Stimulated activated CD8-positive, alpha-beta memory T cell treated with anti-CD3 and anti-CD28 coated beads, Interleukin-7, amount 100 ng/mL, for 1 hour (primary cell): ENCODE results near the gene GORAB.

ENCODE experiments used
- DNase-seq, 2 donors: peaks; one replicate each; pipeline ENCODE4 v3.0.0-alpha.2; 2020; ENCODE audit warnings: low read depth in 2 of 2

Gene GORAB

DNA sequence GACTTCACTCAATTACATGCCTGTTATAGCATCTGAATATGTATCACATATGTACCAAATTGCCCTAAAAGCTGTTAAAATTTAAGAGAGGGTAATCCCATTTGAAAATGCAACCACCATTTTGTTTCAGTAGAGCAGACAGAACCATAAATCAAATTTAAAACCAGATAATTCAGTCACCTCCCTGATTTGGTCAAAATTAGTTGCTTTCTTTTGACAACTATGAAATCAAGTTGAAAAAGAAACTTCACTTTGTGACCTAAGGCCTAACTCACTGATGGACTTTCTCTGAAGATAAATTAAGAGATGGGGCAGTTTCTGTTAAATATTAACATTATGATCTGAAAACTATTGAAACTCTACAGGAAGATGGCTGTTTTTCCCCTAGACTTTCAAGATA is 6.7 kb downstream of the GORAB start:
- DNase-seq: no peak

DNA sequence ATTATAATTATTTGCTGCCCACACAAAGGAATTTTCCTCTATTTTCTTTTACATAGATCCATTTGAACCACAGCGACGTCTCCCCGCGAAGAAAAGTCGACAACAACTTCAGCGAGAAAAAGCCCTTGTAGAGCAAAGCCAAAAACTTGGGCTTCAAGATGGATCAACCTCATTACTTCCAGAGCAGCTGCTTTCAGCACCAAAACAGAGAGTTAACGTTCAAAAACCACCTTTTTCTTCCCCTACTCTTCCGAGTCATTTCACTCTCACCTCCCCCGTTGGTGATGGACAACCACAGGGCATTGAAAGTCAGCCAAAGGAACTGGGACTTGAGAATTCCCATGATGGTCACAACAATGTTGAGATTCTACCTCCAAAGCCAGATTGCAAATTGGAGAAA is 7.2 kb downstream of the GORAB start:
- no peak for DNase-seq

DNA sequence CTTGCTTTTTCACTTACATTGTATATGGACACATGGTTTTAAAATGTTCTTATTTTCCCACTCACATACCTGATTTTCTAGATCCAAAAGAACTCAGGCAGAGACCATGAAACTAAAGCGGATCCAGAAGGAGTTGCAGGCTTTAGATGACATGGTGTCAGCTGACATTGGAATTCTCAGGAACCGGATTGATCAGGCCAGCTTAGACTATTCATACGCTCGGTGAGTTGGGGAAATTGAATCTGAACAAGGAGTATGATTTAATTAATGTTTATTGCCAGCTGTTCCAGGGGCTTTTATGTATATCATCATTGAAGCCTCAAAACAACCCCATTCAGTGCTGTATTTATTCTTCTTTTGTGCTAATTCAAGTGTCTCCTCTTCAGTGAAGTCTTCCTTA is 12.7 kb downstream of the GORAB start:
- no peak for DNase-seq

DNA sequence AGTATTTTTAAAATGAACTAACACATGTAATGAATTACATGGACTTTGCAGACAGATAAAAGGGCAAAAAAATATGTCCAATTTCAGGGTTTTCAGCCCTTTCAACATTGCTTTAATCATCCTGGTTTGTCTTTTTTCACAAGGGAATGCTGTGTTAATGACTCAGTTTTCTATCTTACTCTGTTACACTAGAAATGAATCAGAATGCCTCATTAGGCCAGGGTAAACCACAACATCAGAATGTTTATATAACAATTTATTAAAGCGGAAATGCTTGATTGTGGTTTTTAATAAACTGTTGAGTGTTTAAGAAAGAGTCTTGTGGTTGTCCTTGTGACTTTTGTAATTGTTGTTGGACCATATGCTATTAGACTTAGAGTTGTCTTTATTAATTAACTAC is 13.5 kb downstream of the GORAB start:
- no peak for DNase-seq

DNA sequence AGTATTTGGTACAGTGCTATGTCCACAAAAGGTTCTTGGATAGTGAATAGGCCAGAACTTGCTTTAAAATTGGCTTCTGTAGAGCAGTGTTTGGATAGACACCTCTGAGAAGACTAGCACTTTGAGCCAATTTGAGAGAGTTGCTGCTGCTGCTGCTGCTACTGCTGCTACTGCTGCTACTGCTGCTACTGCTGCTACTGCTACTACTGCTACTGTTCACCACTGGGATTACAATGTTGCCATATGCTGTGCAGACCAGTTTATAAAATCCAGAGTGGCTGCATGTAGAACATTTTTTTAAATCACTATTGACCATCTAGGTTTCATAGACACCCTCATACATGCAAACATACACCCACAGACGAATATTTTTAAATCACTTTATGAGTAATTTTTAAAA is 15.3 kb downstream of the GORAB start:
- no peak for DNase-seq

DNA sequence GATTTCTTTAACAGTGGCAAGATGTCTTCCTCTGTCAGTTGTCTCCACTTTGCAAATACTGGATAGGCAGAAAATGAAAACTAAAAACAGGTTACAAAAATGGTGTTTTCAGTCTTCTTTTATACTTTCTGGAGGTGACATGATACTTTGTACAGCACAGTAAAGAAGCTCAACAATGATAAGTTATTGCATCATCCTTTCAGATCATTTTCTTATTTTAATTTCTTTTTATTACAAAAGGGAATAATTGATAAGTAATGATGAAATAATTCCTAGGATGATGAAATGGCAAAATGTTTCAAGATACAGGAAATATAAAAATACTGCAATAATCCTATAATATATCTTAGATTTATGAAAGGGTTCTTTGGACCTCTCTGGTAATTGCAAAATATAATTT is 16.5 kb downstream of the GORAB start:
- DNase-seq: no peak

DNA sequence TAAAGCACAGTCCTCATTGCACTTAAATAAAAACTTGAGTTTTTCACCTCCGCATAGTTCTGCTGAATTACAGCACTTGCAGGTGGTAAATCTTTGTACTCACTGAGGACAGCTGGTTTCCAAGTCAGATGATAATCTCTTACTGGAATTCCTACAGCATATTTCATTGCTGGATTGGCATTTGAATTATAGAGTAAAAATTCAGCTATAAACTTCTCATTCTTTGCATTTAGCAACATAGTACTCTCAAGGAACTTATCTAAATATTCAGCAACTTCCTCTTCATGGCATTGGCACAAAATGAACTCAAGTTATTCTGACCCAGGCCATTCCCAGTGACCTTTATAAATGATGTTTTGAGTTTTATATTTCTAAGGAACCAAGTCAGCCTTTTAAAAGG is 23.4 kb downstream of the GORAB start:
- no peak for DNase-seq

DNA sequence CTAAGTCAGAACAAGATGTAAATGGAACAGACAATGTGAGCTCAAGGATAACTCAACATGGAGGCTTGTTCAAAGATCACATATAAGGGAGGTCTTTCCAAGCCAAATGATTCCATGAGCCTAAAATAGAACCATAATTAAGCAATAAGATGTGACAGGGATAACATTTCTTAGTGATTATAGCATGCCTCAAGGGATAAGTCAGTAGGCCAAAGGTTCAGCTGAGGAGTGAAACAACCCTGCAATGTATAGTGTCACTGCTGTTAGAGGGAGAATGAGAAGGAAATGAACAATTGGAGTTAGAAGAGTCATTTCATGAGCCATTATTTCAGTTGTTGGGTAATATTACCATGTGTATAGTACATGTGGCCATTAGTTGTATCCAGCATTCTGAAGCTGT is 25.0 kb downstream of the GORAB start:
- no peak for DNase-seq

DNA sequence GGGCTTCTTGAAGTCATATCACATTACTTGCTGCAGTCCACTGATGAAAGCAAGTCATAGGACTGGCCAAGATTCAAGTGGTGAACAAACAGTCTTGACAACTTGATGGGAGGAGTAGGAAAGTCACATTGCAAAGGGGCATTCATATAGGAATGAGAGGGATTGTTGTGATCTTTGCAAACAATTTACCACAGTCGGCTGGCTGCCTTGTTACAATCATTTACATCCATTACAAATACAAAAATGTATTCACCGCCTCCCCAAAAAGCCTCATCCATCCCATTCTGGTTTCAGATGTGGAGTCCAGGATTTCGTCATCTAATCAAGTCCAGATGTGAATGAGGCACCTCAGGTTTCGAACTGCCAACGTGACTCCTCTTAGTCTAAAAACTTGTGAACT is 26.8 kb downstream of the GORAB start:
- DNase-seq: no peak

DNA sequence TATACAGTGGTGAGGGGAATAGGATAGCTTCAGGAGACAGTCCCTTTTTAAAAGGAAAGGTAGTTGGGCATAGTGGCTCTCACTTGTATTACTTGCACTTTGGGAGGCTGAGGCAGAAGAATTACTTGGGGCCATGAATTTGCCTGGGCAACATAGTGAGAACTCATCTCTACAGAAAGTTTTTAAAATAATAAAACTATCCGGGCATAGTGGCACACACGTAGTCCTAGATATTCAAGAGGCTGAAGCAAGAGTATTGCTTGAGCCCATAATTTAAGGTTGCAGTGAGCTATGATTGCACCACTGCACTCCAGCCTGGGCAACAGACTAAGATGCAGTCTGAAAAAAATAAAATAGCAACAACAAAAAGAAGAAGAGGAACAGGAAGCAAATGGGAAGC is 27.2 kb downstream of the GORAB start:
- no peak for DNase-seq

DNA sequence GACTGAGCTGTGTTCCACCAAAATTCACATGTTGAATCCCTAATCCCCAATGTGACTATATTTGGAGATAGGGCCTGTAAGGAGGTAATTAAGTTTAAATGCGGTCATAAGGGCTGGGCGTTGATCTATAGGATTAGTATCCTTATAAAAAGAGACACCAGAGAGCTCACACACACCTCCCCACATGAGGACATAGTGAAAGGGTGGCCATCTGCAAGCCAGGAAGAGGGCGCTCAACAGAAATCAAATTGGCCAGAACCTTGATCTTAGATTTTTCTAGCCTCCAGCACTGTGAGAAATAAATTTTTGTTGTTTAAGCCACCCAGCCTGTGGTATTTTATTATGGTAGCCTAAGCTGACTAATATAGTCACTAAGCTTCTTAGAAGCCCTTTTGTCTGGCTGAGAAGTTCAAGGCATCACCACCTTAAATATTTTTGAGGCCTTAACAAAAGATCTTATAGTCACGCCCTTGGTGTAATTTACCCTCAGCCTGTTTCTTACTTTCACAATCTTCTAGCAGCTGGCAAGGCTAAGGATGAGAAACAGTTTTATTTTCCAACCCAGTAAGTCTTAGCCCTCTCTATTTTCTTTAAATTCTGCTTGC is 28.8 kb downstream of the GORAB start:
- DNase-seq: no peak

DNA sequence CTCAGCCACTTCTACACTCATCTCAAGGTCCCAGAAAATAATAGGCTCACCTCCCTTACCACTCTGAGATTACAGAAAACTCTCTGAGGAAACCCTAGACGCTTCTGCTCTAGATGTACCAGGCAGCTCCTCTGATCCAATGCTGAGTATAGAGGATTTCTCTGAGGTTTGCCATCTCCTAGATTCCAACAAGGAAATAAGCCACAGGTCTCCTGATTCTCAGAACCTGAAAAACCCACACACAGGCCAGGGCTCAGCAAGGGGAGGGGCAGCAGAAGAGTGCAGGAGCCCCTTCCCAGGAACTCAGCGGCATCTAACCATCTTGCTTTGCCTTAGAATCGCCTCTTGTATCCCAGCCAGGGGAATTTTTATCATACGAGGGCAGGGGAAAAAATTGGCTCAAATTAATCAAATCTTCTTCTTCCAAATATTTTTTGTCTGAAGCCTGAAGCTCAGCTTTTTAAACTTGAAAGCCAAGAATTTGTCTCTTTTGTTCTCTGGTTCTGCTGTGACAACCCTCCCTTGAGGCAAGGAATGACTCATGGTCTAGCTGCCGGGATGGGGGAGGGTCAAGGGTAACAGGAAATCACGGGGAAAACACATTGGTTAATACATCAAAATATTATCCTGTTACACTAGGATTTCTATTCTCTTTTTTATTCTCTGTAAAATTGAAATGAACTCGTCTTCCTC is 30.8 kb downstream of the GORAB start:
- no peak for DNase-seq

DNA sequence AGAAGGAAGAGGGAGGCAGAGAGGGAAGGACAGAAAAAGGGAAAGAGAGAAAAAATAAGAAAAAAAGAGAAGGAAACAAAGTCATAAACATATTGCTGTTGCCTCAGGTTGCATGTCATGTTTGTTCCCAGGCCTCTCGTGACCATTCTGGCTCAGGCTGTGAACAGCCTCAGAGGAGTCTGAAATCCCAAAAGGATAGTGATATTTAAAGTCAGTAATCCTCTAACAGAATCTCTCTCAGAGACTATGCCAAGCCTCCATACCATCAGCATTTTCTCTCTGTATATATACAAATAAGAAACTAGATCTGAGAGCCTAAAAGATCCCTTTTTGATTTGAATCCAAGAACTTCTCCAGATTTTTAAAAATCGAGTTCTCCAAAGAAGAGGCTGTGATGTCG is 35.2 kb downstream of the GORAB start:
- DNase-seq: no peak

DNA sequence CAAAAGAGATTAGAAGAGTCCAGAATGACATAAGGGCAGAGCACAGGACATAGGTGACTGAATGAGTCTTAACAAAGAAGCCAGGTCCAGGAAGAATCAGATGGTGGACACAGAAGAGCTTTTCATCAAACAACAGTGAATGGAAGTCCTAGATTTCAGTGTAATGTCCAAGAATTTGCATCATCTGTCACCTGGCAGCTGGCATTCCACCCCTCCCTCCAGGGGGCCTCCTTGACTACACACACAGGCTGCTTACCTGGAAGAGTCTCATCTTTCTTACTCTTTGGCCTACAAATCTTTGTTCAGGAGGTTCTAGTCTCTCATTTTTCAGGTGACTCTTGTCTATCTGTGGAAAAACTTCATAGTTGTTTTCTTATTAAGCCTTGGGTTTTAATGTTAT is 36.2 kb downstream of the GORAB start:
- no peak for DNase-seq

DNA sequence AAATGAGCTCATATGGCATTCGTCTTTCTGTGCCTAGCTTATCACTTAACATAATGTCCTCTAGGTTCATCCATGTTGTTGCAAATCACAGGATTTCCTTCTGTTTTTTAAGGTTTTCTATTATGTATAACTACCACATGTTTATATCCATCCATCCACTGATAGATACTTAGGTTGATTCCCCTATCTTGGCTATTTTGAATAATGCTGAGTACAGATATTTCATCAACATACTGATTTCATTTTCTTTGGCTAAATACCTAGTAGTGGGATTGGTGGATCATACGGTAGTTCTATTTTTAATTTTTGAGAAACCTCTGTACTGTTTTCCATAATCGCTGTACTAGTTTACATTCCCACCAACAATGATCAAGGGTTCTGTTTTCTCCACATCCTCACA is 45.0 kb downstream of the GORAB start:
- no peak for DNase-seq

DNA sequence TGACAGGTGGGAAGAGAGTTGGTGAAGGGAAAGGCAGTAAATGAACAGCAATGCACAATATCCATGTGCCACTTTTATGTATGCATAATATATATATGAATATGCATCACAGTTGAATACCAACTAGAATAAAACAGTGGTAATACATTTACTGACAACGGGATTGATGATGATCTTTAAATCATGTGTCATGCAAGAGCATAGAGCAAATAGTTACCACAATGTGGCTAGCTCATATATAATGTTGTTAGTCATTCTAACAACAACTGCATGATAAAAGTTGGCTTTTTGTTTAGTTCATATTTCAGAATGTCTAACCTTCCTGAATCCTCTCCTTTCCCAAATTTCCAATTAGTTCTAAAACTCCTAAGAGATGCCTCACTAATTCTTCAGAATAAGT is 46.4 kb downstream of the GORAB start:
- DNase-seq: no peak

DNA sequence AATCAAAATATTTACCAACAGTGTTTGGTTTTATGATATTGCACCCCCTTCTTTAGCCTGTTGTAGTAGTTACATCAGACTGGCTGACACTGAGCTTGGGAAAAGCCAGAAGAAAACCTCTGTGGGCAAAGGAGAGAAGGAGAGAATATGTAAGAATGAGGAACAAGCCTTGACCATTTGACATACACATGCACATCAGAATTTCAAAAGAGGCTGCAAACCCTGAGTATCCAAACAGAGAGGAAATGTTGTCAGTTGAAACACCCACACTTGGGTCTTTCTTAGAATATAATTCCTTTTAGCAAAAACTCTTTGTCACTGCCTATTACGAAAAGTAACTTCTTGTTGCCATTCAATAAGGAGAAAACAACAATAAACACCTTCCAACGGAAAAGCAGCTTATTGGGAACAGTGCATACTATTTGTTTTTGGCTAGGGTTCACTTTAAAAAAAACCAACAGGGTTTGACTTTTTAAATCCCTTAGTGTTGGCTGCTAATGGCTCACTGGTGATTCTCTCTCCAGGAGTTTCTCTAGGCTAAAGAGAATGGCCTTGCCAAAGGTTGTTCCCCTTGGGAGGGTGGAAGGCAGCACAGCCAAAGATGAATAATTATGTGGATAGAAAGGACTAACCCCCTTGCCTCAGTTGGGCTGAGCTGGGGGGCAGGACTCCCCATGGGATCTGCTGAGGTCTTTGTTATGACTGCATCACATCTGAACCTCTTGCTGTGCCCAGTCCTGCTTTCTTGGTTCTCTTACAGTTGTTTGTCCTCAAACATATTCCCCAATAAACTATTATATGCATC is 48.9 kb downstream of the GORAB start:
- no peak for DNase-seq

DNA sequence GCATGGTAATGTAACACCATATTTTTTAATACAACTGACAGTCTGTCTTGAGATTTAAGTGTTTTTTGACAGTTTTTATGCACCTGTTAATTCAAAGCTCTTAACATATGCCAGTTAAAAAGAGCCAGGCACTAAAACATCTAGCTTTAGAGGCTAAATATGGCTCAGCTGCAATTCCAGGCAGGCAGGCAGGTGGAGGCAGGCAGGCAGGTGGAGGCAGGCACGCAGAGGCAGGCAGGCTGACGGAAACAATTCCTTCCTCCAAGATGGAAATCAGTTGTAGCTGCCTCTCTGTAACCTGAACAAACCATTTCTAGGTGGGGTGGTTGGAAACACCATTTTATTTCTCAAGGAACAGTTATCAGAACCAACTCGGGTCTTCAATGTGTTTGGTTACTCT is 51.2 kb downstream of the GORAB start:
- DNase-seq: no peak

DNA sequence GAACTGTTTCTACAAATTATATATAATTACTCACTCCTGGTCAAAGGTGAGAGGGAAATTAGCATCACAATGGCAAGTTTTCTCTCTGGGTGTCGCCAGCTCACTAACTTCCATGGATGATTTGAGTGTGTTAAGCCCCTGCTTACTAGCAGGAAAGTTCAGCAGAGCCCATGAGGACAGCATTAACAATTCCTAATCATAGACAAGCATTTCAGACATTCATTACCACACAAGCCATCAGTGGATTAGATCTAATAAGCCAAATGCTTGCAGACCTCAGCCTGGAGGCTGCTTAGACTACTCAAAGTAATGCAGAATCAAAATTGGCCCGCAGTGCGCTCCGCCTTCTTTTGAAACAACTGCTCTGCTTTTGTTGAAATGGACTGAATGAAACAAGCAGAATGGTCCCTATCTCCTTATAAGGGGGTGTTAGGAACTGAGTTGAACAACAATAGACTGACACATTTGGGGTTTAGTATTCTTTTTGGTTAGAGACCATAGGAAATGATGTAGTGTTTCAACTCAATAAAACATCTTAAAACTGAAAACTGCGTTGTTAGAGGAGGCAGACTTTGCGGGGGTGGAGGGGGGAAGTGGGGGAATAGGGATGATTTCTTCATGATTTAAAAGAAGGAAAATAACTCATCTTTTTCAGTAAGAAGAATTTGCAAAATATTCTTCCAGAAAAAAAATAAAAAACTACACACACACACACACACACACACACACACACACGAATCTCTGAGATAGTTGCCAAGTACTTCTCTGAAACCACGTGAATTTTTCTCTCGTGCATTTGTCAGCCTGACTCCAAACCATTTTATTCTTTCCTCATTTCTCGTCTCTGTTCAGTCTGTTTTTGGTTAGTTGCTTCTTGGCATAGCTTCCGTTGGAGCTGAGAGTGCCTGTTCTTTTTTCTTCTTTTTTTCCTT is 54.6 kb downstream of the GORAB start:
- DNase-seq: no peak

DNA sequence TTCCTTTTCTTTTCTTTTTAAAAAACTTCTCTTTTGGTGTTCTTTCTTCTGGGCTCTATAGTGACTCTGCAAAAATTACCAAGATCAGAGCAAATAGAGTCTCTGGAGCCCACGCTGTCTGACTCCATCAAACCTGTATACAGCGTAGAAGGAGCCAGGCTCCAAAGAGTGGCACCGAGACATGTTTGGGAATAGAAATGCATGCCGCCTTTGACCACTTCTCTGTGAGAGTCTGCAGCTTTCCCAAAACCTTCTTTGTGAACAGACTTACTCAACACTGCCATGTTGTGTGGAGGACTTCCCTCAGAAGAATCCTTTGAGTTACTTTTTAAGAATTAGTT is 55.3 kb downstream of the GORAB start:
- no peak for DNase-seq

DNA sequence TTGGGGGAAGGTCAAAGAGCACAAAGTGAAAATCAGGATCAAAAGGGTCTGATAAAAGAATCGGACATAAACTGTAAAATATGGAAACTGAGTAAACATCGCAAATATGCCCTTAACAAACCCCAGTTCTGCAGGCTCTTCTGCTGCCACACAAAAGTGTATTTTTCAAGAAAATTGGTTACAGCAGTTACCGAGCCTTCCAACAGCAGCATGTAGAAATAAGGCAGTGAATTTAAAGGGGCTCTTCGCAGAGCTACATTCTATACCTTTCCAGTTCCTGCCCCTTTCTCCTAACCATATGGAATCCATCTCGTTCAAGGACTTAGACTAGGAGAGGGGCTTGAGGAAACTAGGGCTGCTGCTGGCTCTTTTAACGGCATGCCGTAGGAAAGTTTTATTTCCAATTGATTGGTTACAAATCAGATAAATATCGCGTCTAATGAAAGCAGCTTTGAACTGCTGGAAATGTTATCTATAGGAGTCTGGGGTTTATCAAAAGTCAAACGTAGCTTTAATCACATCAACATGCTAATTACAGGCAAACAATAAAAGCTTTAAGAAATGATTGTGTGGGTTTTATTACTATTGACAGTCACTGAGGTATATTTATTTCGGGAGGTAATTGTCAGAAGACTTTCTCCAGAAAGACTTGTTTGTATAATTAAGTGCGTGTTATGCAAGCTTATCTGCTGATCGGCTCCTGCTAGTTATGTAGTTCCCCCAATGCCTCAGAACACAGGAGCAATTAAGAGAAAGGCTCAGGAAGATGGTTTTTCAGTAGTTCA is 59.1 kb downstream of the GORAB start:
- DNase-seq: no peak
